Liver (tissue), 9 donors: ENCODE data around the gene LTV1. TPM values are rescaled to one million over a fixed set of nuclear protein-coding genes. Genes with fewer than 3 reads are reported as not detected.

Experiments
- DNase-seq: peaks from one replicate; pipeline ENCODE4 v3.0.0-alpha.2; 2017; ENCODE audit warnings: low spot score
- H3K27ac ChIP-seq, 2 donors: one replicate each; pipeline ENCODE4 v1.7.0; 2013; ENCODE audit warnings: inconsistent platforms in 2 of 2, low read length in 2 of 2, control low read depth in 1 of 2, low read depth in 1 of 2, mild to moderate bottlenecking in 1 of 2
- H3K27me3 ChIP-seq, 4 donors: one replicate each; pipeline versions ENCODE4 v1.6.1 to v1.7.0; 2013; ENCODE audit warnings: low read length in 3 of 4, inconsistent platforms in 1 of 4, mild to moderate bottlenecking in 1 of 4, moderate library complexity in 1 of 4; ENCODE audit not compliant: control insufficient read depth in 4 of 4, insufficient read depth in 4 of 4
- H3K36me3 ChIP-seq, 4 donors: one replicate each; pipeline versions ENCODE4 v1.6.1 to v1.7.0; 2013; ENCODE audit warnings: low read length in 3 of 4, mild to moderate bottlenecking in 3 of 4, low read depth in 1 of 4, moderate library complexity in 1 of 4; ENCODE audit not compliant: control insufficient read depth in 4 of 4, insufficient read depth in 3 of 4
- H3K4me1 ChIP-seq, 4 donors: one replicate each; pipeline versions ENCODE4 v1.6.1 to v1.7.0; 2013; ENCODE audit warnings: low read length in 3 of 4, mild to moderate bottlenecking in 3 of 4, moderate library complexity in 1 of 4; ENCODE audit not compliant: control insufficient read depth in 4 of 4, insufficient read depth in 4 of 4
- H3K4me3 ChIP-seq, 3 donors: one replicate each; pipeline versions ENCODE4 v1.6.1 to v1.7.0; 2013; ENCODE audit warnings: low read length in 3 of 3, control low read depth in 1 of 3, low read depth in 1 of 3, mild to moderate bottlenecking in 1 of 3
- H3K9ac ChIP-seq, 2 donors: one replicate each; pipeline ENCODE4 v1.7.0; 2013; ENCODE audit warnings: low read length in 2 of 2, mild to moderate bottlenecking in 2 of 2, moderate library complexity in 2 of 2, control low read depth in 1 of 2, low read depth in 1 of 2
- H3K9me3 ChIP-seq, 4 donors: one replicate each; pipeline versions ENCODE4 v1.6.1 to v1.7.0; 2013; ENCODE audit warnings: low read length in 3 of 4; ENCODE audit not compliant: control insufficient read depth in 4 of 4
- CTCF ChIP-seq: fragments of 150-350 bp; IDR thresholded peaks from 2 replicates; pipeline ENCODE4 v1.5.1; 2017; ENCODE audit warnings: improper control_type of control experiment, low read depth, low read length; ENCODE audit not compliant: missing input control
- HNF4A ChIP-seq, 2 donors: conservative IDR thresholded peaks; 2 replicates each; pipeline ENCODE4 v1.6.1; 2016; ENCODE audit warnings: antibody characterized with exemption in 2 of 2, mild to moderate bottlenecking in 2 of 2
- HNF4G ChIP-seq: IDR thresholded peaks from 2 replicates; pipeline ENCODE4 v1.6.1; 2016; ENCODE audit warnings: antibody characterized with exemption
- JUND ChIP-seq, 2 donors: IDR thresholded peaks; 2 replicates each; pipeline ENCODE4 v1.6.1; 2016; ENCODE audit warnings: antibody characterized with exemption in 2 of 2
- RAD21 ChIP-seq, 2 donors: IDR thresholded peaks; 2 replicates each; pipeline ENCODE4 v1.6.1; 2016; ENCODE audit warnings: antibody characterized with exemption in 2 of 2, mild to moderate bottlenecking in 2 of 2
- RXRA ChIP-seq, 2 donors: IDR thresholded peaks; 2 replicates each; pipeline ENCODE4 v1.6.1; 2017 to 2018; ENCODE audit warnings: antibody characterized with exemption in 2 of 2, mild to moderate bottlenecking in 1 of 2
- SP1 ChIP-seq: IDR thresholded peaks from 2 replicates; pipeline ENCODE4 v1.6.1; 2018; ENCODE audit warnings: antibody characterized with exemption, mild to moderate bottlenecking
- TAF1 ChIP-seq: conservative IDR thresholded peaks from 2 replicates; pipeline ENCODE4 v1.6.1; 2016; ENCODE audit warnings: antibody characterized with exemption, mild to moderate bottlenecking
- YY1 ChIP-seq: IDR thresholded peaks from 2 replicates; pipeline ENCODE4 v1.6.1; 2016; ENCODE audit warnings: antibody characterized with exemption, mild to moderate bottlenecking
- WGBS: extraction: QIAGEN DNeasy Blood & Tissue Kit; methylation state at CpG from one replicate; pipeline ENCODE4 v1.1.7; 2013; 5-methylcytosine and 5-hydroxymethylcytosine counted together
- polyA plus RNA-seq, 2 donors: library from polyadenylated mRNA; stranded (reverse) in 1 of 2; unstranded in 1 of 2; fragments of 200-250 nt in 1 of 2; fragments of >200 nt in 1 of 2; fragmentation: Nextera tagmentation in 1 of 2; extraction: Ambion mirVana in 1 of 2; gene quantifications; one replicate each; pipeline versions ENCODE4 v1.2.1 to v1.2.3, GENCODE V29; 2013 to 2015
- total RNA-seq, 2 donors: library from RNA; depleted of rRNA; stranded (reverse); fragments of >200 nt; gene quantifications; one replicate each; pipeline ENCODE4 v1.2.3, GENCODE V29; 2014
- TF ChIP-seq, protein P1 (sequence below): IDR thresholded peaks from 2 replicates; pipeline ENCODE4 v1.6.1; 2016; ENCODE audit warnings: antibody characterized with exemption
- TF ChIP-seq, protein P2 (sequence below): IDR thresholded peaks from 2 replicates; pipeline ENCODE4 v1.6.1; 2016; ENCODE audit warnings: antibody characterized with exemption
- TF ChIP-seq, protein P3 (sequence below): IDR thresholded peaks from 2 replicates; pipeline ENCODE4 v1.6.1; 2016; ENCODE audit warnings: antibody characterized with exemption
- donor health status: healthy.
- donor health status: healthy.
- donor health status: healthy.
- donor health status: healthy.
- donor health status: healthy.

LTV1 gene
- total and polyA plus RNA-seq, 4 donors: 8.7 to 14.5 (median 13.1) TPM

DNA sequence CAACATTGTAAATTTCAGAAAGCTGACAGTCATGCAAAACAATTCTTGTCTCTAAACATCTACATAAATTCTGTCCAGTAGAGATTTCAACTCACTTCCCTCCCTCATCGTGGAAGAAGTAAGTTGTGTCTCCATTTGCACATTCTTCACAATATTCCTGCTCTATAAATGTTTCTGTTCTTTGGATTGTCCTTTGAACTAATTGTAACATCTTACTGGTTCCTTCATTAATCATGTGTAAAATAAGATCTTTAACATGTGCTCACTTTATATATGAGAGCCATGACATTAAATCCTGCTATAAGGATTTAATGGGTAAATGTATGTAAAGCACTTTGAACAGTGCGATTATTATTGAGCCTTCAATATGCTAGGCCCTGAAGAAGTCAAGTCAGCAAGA is 7.0 kb upstream of the LTV1 start (continued):
- no peak for TF ChIP-seq RAD21 (IDR thresholded peaks at IDR 0.05)

- no peak for DNase-seq
- no peak overlapping the region for H3K27ac ChIP-seq
- H3K27me3 ChIP-seq: no peaks in the 10 kb centered on the region
- H3K4me1 ChIP-seq: peaks cover 0 to 6% (median 2%) of the 10 kb centered on the region in 4 donors
- TF ChIP-seq TAF1 (no peak), YY1 (no peak), SP1 (peak; percentile 64), HNF4A (conservative IDR thresholded peaks at IDR 0.05) (peak; percentile 66 to 86), RXRA (IDR thresholded peaks at IDR 0.05) (peak in 1 of 2 donors; percentile 52), JUND (IDR thresholded peaks at IDR 0.05) (no peak), HNF4G (peak; percentile 37)
- TF ChIP-seq, protein P1, sequence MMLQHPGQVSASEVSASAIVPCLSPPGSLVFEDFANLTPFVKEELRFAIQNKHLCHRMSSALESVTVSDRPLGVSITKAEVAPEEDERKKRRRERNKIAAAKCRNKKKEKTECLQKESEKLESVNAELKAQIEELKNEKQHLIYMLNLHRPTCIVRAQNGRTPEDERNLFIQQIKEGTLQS: no peak
- WGBS: 66% methylated on average over 5 of the region's 5 CpGs
- H3K36me3 ChIP-seq: no peaks in the 10 kb centered on the region
- no peak overlapping the region for H3K4me3 ChIP-seq
- no peak overlapping the region for H3K9ac ChIP-seq
- H3K9me3 ChIP-seq: no peaks in the 10 kb centered on the region
Observed at GRCh38 chr6:143838395-143838794, 4.7 kb upstream of the LTV1 start.

DNA sequence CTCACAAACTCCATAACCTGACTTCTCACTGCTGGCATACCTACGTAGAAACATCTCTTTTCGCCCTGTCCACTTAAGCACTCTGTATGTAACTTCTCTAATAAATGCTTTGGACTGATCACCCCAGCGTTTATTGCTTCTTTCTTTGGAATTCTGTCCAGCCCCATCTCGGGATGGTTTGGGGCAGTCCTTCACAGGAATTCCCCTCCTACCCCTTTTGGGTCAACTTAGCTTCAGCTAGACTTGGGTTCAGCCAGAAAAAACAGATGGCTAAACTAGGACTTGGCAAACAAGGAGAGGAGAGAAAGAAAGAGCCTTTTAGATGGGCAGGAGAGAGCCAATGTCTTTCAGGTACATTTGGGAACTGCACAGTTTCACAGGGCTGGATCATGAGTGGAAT is 3.9 kb upstream of the LTV1 start:
- Histone ChIP-seq H3K4me3 (no peak overlapping the region), H3K36me3 (no peaks in the 10 kb centered on the region), H3K27me3 (no peaks in the 10 kb centered on the region), H3K4me1 (peaks cover 0 to 10% (median 5%) of the 10 kb centered on the region in 4 donors), H3K27ac (no peak overlapping the region), H3K9me3 (no peaks in the 10 kb centered on the region), H3K9ac (no peak overlapping the region)
- TF ChIP-seq, protein P2, sequence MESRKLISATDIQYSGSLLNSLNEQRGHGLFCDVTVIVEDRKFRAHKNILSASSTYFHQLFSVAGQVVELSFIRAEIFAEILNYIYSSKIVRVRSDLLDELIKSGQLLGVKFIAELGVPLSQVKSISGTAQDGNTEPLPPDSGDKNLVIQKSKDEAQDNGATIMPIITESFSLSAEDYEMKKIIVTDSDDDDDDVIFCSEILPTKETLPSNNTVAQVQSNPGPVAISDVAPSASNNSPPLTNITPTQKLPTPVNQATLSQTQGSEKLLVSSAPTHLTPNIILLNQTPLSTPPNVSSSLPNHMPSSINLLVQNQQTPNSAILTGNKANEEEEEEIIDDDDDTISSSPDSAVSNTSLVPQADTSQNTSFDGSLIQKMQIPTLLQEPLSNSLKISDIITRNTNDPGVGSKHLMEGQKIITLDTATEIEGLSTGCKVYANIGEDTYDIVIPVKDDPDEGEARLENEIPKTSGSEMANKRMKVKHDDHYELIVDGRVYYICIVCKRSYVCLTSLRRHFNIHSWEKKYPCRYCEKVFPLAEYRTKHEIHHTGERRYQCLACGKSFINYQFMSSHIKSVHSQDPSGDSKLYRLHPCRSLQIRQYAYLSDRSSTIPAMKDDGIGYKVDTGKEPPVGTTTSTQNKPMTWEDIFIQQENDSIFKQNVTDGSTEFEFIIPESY: no peak
- TF ChIP-seq SP1: no peak
- TF ChIP-seq HNF4A (conservative IDR thresholded peaks at IDR 0.05): no peak
- no peak for TF ChIP-seq YY1
- TF ChIP-seq HNF4G: no peak
- TF ChIP-seq, protein P1: no peak
- TF ChIP-seq CTCF: no peak
- no peak for TF ChIP-seq TAF1
- TF ChIP-seq RXRA (IDR thresholded peaks at IDR 0.05): no peak
- TF ChIP-seq, protein P3, sequence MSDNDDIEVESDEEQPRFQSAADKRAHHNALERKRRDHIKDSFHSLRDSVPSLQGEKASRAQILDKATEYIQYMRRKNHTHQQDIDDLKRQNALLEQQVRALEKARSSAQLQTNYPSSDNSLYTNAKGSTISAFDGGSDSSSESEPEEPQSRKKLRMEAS: no peak
- no peak for TF ChIP-seq JUND (IDR thresholded peaks at IDR 0.05)
- WGBS: 83% methylated on average over 4 of the region's 4 CpGs
- no peak for DNase-seq
